ENCODE data around the gene BST2. TPM values are rescaled to one million over a fixed set of nuclear protein-coding genes. Genes with fewer than 3 reads are reported as not detected.
"Not testable (repeated sequence)": the region's sequence is repeated elsewhere in the genome, so short reads cannot be mapped to it uniquely, and the experiment has no call there.

The BST2 gene
- total and polyA plus RNA-seq, 4 donors = 11.6 to 14.5 (median 13.7) TPM

DNA sequence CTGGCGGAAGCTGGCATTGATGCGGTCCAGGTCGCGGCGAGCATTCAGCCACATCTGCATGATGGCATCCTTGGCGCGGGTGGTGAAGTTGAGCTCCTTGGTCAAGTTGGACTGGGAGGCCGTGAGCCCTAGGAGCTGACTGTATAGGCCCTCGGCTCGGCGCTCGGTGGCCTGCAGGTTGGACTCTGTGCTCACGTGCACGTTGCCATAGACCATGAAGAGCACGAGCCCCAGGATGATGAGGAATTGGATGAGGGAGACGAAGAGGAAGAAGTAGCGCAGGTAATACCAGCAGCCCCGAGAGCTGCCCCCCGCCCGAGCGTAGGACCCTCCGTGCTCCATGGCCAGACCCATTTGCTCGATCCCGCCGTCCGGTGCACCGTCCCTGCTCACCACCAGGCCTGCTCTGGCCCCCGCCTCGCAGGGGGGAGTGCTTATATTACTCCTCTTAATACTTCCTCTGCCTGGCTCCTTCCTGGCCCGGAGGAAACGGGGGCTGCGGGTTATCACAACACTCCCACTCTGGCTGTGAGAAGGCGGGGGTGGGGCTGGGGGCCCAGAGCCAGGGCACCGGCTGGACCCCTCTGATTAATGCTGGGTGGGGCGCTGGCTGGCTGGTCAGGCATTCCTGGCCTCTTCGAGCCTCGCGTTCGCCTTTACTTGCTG lies 28.4 kb downstream of the BST2 start, which contains the start of gene PLVAP:
PLVAP (minus strand) TSS at position 408 of the 666 bp plus-strand sequence; CDS start at position 354, 54 bp downstream.
- H3K27me3 ChIP-seq (ENCODE audit: control insufficient read depth, insufficient read depth, low read length) = no peaks in the 10 kb centered on the region
- H3K36me3 ChIP-seq (ENCODE audit: control insufficient read depth, insufficient read depth, low read length) = no peaks in the 10 kb centered on the region
- H3K27ac ChIP-seq (ENCODE audit: low read depth, low read length) = no peak within 1 kb of the TSS
- DNase-seq (ENCODE audit: low read depth in 4 of 6, low spot score in 6 of 6) = no peak
- no peak within 1 kb of the TSS for H3K4me3 ChIP-seq (ENCODE audit: low read depth, low read length)
- peaks cover 9% of the 10 kb centered on the region for H3K4me1 ChIP-seq (ENCODE audit: control insufficient read depth, insufficient read depth, low read length)
- WGBS (ENCODE audit: insufficient coverage) = 76% methylated on average over 29 of the region's 39 CpGs
- no peaks in the 10 kb centered on the region for H3K9me3 ChIP-seq (ENCODE audit: control insufficient read depth, insufficient read depth, low read length)

DNA sequence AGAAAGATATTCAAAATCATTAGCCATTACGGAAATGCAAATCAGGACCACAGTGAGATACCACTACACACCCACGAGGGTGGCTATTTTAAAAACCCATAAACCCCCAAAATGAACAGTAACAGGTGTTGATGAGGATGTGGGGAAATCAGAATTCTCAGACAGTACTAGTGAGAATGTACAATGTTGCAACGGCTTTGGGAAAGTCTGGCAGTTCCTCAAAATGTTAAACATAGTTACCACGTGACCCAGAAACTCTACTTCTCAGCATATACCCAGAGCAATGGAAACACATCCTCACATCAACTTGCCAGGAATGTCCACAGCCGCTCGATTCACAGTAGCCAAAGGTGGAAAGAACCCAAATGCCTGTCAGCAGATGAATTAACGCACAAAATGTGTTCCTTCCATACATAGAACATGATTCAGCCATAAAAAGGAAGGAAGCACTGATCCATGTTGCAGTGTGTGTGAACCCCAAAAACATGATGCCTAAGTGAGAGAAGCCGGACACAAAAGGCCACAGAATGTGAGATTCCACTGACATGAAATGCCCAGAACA lies 35.3 kb downstream of the BST2 start:
- Histone ChIP-seq H3K4me1 (ENCODE audit: control insufficient read depth, insufficient read depth, low read length) (no peaks in the 10 kb centered on the region), H3K9me3 (ENCODE audit: control insufficient read depth, insufficient read depth, low read length) (no peaks in the 10 kb centered on the region), H3K27me3 (ENCODE audit: control insufficient read depth, insufficient read depth, low read length) (no peaks in the 10 kb centered on the region), H3K4me3 (ENCODE audit: low read depth, low read length) (no peak overlapping the region), H3K36me3 (ENCODE audit: control insufficient read depth, insufficient read depth, low read length) (no peaks in the 10 kb centered on the region), H3K27ac (ENCODE audit: low read depth, low read length) (no peak overlapping the region)
- 46% methylated on average over 3 of the region's 8 CpGs for WGBS (ENCODE audit: insufficient coverage)
- peak in 1 of 6 donors; percentile 77 for DNase-seq (ENCODE audit: low read depth in 4 of 6, low spot score in 6 of 6)

DNA sequence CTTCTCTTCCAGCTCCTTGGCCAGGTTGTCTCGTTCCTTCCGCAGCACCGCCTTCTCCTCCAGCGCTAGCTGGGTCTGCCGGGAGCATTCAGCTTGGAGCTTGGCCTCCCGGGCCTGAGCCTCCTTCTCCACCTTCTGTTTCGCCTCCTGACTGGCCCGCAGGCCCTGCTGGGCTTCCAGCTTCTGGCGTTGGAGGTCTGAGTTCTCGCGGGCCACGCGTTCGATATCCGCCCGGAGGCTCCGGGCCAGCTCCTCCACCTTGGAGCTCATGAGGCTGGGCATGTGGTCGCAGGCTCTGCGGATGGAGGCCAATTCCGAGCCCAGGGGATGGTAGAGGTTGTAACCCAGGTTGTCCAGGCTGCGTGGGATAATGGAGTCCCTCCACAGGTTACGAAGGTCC lies 40.1 kb downstream of the BST2 start:
- Histone ChIP-seq H3K4me1 (ENCODE audit: control insufficient read depth, insufficient read depth, low read length) (no peaks in the 10 kb centered on the region), H3K27ac (ENCODE audit: low read depth, low read length) (no peak overlapping the region), H3K36me3 (ENCODE audit: control insufficient read depth, insufficient read depth, low read length) (no peaks in the 10 kb centered on the region), H3K9me3 (ENCODE audit: control insufficient read depth, insufficient read depth, low read length) (no peaks in the 10 kb centered on the region), H3K4me3 (ENCODE audit: low read depth, low read length) (no peak overlapping the region), H3K27me3 (ENCODE audit: control insufficient read depth, insufficient read depth, low read length) (no peaks in the 10 kb centered on the region)
- DNase-seq (ENCODE audit: low read depth in 4 of 6, low spot score in 6 of 6) = no peak
- 96% methylated on average over 22 of the region's 22 CpGs for WGBS (ENCODE audit: insufficient coverage)

DNA sequence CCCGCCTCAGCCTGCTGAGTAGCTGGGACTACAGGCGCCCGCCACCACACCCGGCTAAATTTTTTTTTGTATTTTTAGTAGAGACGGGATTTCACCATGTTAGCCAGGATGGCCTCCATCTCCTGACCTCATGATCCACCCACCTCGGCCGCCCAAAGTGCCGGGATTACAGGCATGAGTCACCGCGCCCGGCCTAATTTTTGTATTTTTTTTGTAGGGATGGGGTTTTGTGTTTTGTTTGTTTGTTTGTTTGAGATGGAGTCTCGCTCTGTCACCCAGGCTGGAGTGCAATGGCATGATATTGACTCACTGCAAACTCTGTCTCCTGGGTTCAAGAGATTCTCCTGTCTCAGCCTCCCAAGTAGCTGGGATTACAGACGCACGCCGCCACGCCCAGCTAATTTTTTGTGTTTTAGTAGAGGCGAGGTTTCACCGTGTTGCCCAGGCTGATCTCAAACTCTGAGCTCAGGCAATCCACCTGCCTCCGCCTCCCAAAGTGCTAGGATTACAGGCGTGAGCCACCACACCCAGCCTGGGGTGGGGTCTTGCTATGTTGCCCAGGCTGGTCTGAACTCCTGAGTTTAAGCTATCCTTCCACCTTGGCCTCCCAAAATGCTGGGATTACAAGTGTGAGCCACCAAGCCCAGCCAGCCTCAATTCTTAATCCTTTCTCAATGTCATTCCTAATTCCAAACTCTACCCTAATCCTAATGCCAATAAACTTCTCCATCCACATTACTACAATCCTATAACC lies 41.4 kb downstream of the BST2 start:
- not testable (repeated sequence) for H3K27me3 ChIP-seq (ENCODE audit: control insufficient read depth, insufficient read depth, low read length); H3K4me3 ChIP-seq (ENCODE audit: low read depth, low read length); DNase-seq (ENCODE audit: low read depth in 4 of 6, low spot score in 6 of 6); H3K9me3 ChIP-seq (ENCODE audit: control insufficient read depth, insufficient read depth, low read length); H3K36me3 ChIP-seq (ENCODE audit: control insufficient read depth, insufficient read depth, low read length); H3K4me1 ChIP-seq (ENCODE audit: control insufficient read depth, insufficient read depth, low read length); H3K27ac ChIP-seq (ENCODE audit: low read depth, low read length)
- 96% methylated on average over 15 of the region's 20 CpGs for WGBS (ENCODE audit: insufficient coverage)

DNA sequence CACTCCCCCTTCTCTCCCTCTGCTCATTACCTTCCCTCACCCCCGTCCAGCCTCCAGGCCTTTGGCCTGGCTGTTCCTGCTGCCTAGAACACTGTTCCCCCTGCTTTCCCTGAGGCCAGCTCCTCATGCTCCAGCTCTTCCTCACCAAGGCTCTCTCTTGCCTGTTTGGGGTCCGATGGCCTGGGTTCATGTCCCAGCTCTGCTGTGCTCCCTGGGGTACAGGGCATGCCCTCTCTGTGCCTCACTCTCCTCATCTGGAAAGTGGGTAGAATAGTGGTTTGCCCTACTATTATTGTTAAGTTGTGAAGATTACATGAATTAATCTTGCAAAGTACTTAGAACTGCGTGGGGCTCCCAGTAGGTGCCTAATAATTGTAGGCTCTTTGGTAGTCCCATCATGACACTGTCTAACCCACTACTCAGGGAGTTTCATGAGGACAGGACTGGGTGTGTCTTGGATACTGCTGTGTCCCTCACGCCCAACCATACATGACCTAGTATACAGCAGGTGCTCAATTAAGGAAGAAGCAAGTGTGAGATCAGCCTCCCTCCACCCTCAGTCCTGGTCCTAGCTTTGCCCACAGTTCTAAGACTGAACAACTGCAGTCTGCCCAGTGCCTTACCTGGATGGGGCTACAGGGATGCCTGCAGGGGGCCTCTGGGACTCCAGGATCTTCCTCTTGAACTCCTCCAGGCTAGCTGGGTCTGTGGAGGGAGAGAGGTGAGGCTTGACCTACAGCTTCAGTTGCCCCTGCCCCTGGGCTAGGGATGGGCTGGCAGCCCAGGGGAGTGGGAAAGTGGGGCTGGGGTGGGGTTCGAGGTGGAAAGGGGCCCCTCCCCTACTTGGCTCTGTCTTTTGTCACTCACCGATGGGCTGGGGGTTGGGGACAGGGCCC lies 45.3 kb downstream of the BST2 start:
- DNase-seq (ENCODE audit: low read depth in 4 of 6, low spot score in 6 of 6) = no peak
- no peaks in the 10 kb centered on the region for H3K9me3 ChIP-seq (ENCODE audit: control insufficient read depth, insufficient read depth, low read length)
- no peaks in the 10 kb centered on the region for H3K4me1 ChIP-seq (ENCODE audit: control insufficient read depth, insufficient read depth, low read length)
- no peak overlapping the region for H3K4me3 ChIP-seq (ENCODE audit: low read depth, low read length)
- no peaks in the 10 kb centered on the region for H3K36me3 ChIP-seq (ENCODE audit: control insufficient read depth, insufficient read depth, low read length)
- no peaks in the 10 kb centered on the region for H3K27me3 ChIP-seq (ENCODE audit: control insufficient read depth, insufficient read depth, low read length)
- WGBS (ENCODE audit: insufficient coverage) = 67% methylated on average over 1 of the region's 6 CpGs
- no peak overlapping the region for H3K27ac ChIP-seq (ENCODE audit: low read depth, low read length)

DNA sequence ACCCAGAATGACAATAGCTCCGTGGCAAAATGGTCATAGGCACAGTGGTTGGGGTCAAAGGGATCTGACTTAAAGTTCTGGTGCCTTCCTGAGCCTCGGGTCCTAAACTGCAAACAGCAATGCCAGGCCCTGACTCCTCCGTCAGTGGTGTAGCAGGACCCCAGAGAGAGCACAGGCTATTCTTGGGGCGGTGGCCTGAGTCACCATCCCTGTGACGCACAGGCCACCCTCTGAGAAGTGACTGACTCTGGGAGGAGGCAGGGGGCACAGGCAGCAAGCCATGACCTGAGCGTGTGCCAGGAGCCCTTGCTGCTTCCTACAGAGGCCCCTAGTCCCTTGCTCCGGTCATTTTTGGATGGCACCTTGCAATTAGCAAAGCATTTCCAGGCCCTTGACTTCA lies 47.0 kb downstream of the BST2 start:
- Histone ChIP-seq H3K27ac (ENCODE audit: low read depth, low read length) (no peak overlapping the region), H3K36me3 (ENCODE audit: control insufficient read depth, insufficient read depth, low read length) (no peaks in the 10 kb centered on the region), H3K27me3 (ENCODE audit: control insufficient read depth, insufficient read depth, low read length) (no peaks in the 10 kb centered on the region), H3K9me3 (ENCODE audit: control insufficient read depth, insufficient read depth, low read length) (no peaks in the 10 kb centered on the region), H3K4me1 (ENCODE audit: control insufficient read depth, insufficient read depth, low read length) (peaks cover 1% of the 10 kb centered on the region), H3K4me3 (ENCODE audit: low read depth, low read length) (no peak overlapping the region)
- WGBS (ENCODE audit: insufficient coverage) = 83% methylated on average over 7 of the region's 7 CpGs
- DNase-seq (ENCODE audit: low read depth in 4 of 6, low spot score in 6 of 6) = no peak

DNA sequence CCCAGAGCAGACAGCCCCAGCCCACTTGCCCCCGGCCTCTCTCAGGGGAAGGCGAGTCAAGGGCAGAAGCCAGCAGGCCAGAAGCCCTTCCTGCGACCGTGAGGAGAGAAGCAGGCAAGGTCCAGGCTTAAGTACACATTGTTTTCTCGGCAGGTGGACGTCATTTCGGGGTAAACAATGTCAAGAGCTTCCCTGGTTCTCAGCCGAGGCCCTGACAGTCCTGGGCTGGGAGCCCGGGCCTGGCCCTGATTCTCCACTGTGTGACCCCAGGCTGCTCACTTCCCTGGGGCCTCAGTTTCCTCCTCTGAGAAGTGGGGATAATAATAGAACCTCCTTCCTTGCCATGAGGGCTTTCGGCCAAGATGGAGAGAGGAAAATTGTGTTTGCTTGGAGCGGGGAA lies 47.7 kb downstream of the BST2 start:
- Histone ChIP-seq H3K4me1 (ENCODE audit: control insufficient read depth, insufficient read depth, low read length) (peaks cover 8% of the 10 kb centered on the region), H3K27me3 (ENCODE audit: control insufficient read depth, insufficient read depth, low read length) (no peaks in the 10 kb centered on the region), H3K4me3 (ENCODE audit: low read depth, low read length) (no peak overlapping the region), H3K36me3 (ENCODE audit: control insufficient read depth, insufficient read depth, low read length) (no peaks in the 10 kb centered on the region), H3K9me3 (ENCODE audit: control insufficient read depth, insufficient read depth, low read length) (no peaks in the 10 kb centered on the region), H3K27ac (ENCODE audit: low read depth, low read length) (no peak overlapping the region)
- DNase-seq (ENCODE audit: low read depth in 4 of 6, low spot score in 6 of 6) = no peak
- 69% methylated on average over 9 of the region's 11 CpGs for WGBS (ENCODE audit: insufficient coverage)

DNA sequence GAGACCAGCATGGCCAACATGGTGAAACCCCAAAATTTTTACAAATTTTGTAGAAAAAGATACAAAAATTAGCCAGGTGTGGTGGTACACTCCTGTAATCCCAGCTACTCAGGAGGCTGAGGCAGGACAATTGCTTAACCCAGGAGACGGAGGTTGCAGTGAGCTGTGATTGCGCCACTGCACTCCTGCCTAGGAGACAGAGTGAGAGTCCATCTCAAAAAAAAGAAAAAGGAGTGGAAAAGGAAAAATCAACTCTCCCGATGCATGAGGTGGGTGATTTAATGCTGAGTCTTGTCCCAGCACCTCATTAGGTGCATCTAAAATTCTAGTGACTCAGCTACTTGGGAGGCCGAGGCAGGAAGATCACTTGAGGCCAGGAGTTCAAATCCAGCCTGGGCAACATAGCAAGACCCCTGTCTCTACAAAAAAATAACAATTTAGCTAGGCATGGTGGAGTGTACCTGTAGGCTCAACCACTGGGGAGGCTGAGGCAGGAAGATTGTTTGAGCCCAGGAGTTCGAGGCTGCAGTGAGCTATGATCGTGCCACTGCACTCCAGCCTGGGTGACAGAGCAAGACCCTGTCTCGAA lies 48.3 kb downstream of the BST2 start:
- H3K4me1 ChIP-seq (ENCODE audit: control insufficient read depth, insufficient read depth, low read length) = peaks cover 10% of the 10 kb centered on the region
- 93% methylated on average over 5 of the region's 7 CpGs for WGBS (ENCODE audit: insufficient coverage)
- H3K36me3 ChIP-seq (ENCODE audit: control insufficient read depth, insufficient read depth, low read length) = no peaks in the 10 kb centered on the region
- H3K27me3 ChIP-seq (ENCODE audit: control insufficient read depth, insufficient read depth, low read length) = no peaks in the 10 kb centered on the region
- H3K9me3 ChIP-seq (ENCODE audit: control insufficient read depth, insufficient read depth, low read length) = no peaks in the 10 kb centered on the region
- H3K27ac ChIP-seq (ENCODE audit: low read depth, low read length) = no peak overlapping the region
- no peak overlapping the region for H3K4me3 ChIP-seq (ENCODE audit: low read depth, low read length)
- DNase-seq (ENCODE audit: low read depth in 4 of 6, low spot score in 6 of 6) = no peak

DNA sequence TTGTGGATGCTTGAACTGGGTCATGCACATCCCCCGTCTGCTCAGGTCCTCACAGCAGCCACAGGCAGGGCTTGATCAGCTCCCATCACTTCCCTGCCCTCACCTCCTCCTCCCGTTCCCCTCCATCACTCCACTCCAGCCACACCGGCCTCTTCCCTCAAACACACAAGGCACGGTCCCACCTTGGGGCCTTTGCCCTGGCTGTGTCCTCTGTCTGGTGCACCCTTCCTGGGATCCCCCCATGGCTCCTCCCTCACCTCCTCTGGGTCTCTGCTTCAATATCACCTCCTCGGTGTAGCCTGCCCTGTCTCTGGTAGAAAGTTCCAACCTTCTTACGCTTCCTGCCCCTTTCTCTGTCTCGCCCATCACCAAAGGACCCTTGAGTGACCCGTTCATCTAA lies 52.0 kb downstream of the BST2 start:
- DNase-seq (ENCODE audit: low read depth in 4 of 6, low spot score in 6 of 6) = no peak

More for the DNA sequence above, 52.0 kb downstream of the BST2 start:
- H3K27me3 ChIP-seq (ENCODE audit: control insufficient read depth, insufficient read depth, low read length) = no peaks in the 10 kb centered on the region
- no peaks in the 10 kb centered on the region for H3K9me3 ChIP-seq (ENCODE audit: control insufficient read depth, insufficient read depth, low read length)
- 78% methylated on average over 8 of the region's 8 CpGs for WGBS (ENCODE audit: insufficient coverage)
- H3K4me3 ChIP-seq (ENCODE audit: low read depth, low read length) = no peak overlapping the region
- peaks cover 16% of the 10 kb centered on the region for H3K4me1 ChIP-seq (ENCODE audit: control insufficient read depth, insufficient read depth, low read length)
- no peaks in the 10 kb centered on the region for H3K36me3 ChIP-seq (ENCODE audit: control insufficient read depth, insufficient read depth, low read length)
- no peak overlapping the region for H3K27ac ChIP-seq (ENCODE audit: low read depth, low read length)
